ENCODE data around the gene RAB11B.
"Not testable (repeated sequence)": the region's sequence is repeated elsewhere in the genome, so short reads cannot be mapped to it uniquely, and the experiment has no call there.

The RAB11B gene

DNA sequence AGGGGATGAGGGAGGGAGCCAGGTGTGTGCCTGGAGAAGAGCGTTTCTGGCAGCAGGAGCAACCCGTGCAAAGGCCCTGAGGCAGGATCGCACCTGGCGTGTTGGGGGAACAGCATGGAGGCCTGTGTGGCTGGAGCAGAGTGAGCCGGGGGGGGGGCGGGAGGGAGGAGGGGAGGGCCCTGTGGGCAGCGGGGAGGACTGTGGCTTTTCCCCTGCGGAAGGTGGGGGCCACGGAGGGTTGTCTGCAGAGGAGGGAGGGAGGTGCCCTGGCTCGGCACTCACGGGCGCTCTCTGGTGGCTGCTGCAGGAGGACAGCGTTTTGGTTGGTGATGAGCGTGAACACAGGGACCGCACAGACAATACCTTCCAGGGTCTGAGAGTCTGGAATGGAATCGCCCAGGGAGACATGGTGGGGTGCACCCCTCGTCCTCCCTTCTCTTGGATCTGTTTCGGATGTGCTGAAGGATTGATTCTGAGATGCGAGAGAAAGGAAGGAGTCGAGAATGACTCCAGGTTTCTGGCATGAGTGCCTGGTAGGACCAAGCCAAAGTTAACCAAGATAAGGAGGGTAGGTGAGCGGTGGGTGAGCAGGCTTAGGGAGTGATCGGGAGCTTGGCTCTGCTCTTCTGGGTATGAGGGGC is 6.5 kb downstream of the RAB11B start:
- no peaks in the 10 kb centered on the region for H3K36me3 ChIP-seq (ENCODE audit: insufficient read depth, low read length)
- no peak overlapping the region for H3K4me3 ChIP-seq (ENCODE audit: low read depth, low read length)
- H3K27ac ChIP-seq (ENCODE audit: low read depth, low read length) = no peak overlapping the region
- H3K4me1 ChIP-seq (ENCODE audit: control insufficient read depth, insufficient read depth, low read length, unreplicated experiment) = peaks cover 14% of the 10 kb centered on the region
- H3K27me3 ChIP-seq (ENCODE audit: insufficient read depth, low read length) = no peaks in the 10 kb centered on the region
- H3K79me2 ChIP-seq (ENCODE audit: control insufficient read depth, insufficient read depth, low read length, unreplicated experiment) = peaks cover 48% of the 10 kb centered on the region
- no peak overlapping the region for H2AFZ ChIP-seq (ENCODE audit: low read length, unreplicated experiment)

DNA sequence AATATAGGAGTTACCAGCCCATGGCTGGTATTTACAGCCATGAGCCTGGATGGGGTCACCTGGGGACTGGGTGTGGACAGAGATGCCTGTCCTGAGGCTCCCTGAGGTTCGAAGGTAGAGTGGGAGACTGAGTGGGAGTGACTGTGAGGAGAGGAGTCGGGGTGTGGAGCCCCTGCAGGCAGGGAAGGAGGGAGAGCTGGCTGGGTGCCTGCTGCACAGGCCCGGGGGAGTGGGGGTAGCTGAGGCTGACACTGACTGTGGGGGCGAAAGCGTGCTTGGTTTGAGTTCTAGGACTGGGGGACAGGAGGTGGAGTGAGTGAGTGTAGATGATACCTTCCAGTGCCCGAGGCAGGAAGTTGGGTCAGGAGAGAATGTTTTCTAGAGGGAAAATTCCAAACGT is 7.1 kb downstream of the RAB11B start:
- Histone ChIP-seq H2AFZ (ENCODE audit: low read length, unreplicated experiment) (no peak overlapping the region), H3K79me2 (ENCODE audit: control insufficient read depth, insufficient read depth, low read length, unreplicated experiment) (peaks cover 42% of the 10 kb centered on the region), H3K36me3 (ENCODE audit: insufficient read depth, low read length) (no peaks in the 10 kb centered on the region), H3K27me3 (ENCODE audit: insufficient read depth, low read length) (no peaks in the 10 kb centered on the region), H3K27ac (ENCODE audit: low read depth, low read length) (no peak overlapping the region), H3K4me1 (ENCODE audit: control insufficient read depth, insufficient read depth, low read length, unreplicated experiment) (peaks cover 10% of the 10 kb centered on the region), H3K4me3 (ENCODE audit: low read depth, low read length) (no peak overlapping the region)

DNA sequence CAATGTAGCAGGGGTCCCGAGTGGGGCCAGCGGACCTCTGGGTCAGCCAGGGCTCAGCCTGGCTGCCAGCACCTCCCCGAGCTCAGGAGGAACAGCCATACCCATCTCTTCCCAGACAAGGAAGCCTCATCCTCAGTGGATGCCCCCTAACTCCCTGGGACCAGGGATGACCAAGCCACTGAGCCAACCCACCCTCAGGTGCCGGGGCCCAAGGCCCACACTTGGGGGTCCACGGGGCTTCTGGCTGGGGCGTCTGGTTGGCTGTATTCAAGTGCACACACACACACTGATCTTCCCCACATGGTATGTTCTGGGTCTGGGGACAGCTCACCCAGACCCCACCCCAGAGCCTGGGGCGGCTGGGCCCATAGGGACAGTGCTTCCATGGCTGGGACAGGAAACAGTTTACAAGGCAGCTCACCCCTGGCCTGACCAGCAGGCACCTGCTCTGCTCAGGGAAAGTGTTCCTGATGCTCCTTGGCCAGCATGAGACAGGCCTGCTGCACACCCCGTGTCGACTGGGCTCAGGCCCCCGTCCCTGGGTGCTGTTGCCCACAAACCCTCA is 7.7 kb downstream of the RAB11B start:
- peaks cover 40% of the 10 kb centered on the region for H3K79me2 ChIP-seq (ENCODE audit: control insufficient read depth, insufficient read depth, low read length, unreplicated experiment)
- H3K4me1 ChIP-seq (ENCODE audit: control insufficient read depth, insufficient read depth, low read length, unreplicated experiment) = peaks cover 10% of the 10 kb centered on the region
- H2AFZ ChIP-seq (ENCODE audit: low read length, unreplicated experiment) = no peak overlapping the region
- H3K27ac ChIP-seq (ENCODE audit: low read depth, low read length) = no peak overlapping the region
- H3K36me3 ChIP-seq (ENCODE audit: insufficient read depth, low read length) = no peaks in the 10 kb centered on the region
- H3K27me3 ChIP-seq (ENCODE audit: insufficient read depth, low read length) = no peaks in the 10 kb centered on the region
- H3K4me3 ChIP-seq (ENCODE audit: low read depth, low read length) = no peak overlapping the region

DNA sequence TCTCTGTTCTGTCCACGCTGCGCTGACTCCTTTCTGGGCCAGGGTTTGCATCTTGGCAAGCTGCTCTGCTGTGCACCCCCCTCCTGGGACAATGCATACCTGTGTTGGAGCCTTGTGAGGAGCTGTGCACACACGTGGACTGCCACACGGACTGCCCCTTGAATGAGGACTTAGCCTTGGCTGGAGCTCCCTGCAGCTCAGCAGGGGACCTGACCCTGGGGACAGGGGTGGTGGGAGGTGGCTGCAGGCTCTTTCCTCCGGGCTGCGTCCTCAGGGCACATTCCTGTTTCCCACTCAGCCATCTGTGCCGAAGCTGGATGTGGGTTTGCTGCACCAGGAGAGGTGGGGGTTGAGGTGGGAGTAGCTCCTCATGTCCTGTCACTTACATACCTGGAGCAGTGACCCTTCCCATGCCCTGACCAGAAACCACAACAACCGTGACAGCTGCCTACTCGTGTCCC is 8.2 kb downstream of the RAB11B start:
- Histone ChIP-seq H3K27me3 (ENCODE audit: insufficient read depth, low read length) (no peaks in the 10 kb centered on the region), H3K4me1 (ENCODE audit: control insufficient read depth, insufficient read depth, low read length, unreplicated experiment) (peaks cover 10% of the 10 kb centered on the region), H3K36me3 (ENCODE audit: insufficient read depth, low read length) (no peaks in the 10 kb centered on the region), H3K79me2 (ENCODE audit: control insufficient read depth, insufficient read depth, low read length, unreplicated experiment) (peaks cover 35% of the 10 kb centered on the region), H3K27ac (ENCODE audit: low read depth, low read length) (no peak overlapping the region), H2AFZ (ENCODE audit: low read length, unreplicated experiment) (no peak overlapping the region), H3K4me3 (ENCODE audit: low read depth, low read length) (no peak overlapping the region)

DNA sequence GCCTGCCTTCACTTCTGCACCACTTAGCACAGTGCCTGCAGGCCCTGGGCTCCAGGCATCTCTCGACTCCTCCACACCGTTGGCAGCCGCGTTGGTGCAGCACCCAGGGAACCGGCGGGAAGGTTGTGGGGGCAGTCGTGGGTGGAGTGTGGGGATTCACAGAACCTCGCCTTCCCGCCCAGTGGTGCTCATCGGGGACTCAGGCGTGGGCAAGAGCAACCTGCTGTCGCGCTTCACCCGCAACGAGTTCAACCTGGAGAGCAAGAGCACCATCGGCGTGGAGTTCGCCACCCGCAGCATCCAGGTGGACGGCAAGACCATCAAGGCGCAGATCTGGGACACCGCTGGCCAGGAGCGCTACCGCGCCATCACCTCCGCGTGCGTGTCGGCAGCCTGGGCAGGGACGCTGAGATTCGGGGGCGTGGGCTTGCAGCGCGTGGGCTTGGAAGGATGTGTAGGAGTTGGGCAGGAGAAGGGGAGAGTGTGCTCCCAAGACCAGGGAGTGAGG is 9.6 kb downstream of the RAB11B start:
- Histone ChIP-seq H3K36me3 (ENCODE audit: insufficient read depth, low read length) (no peaks in the 10 kb centered on the region), H3K79me2 (ENCODE audit: control insufficient read depth, insufficient read depth, low read length, unreplicated experiment) (peaks cover 30% of the 10 kb centered on the region), H3K4me1 (ENCODE audit: control insufficient read depth, insufficient read depth, low read length, unreplicated experiment) (peaks cover 10% of the 10 kb centered on the region)

DNA sequence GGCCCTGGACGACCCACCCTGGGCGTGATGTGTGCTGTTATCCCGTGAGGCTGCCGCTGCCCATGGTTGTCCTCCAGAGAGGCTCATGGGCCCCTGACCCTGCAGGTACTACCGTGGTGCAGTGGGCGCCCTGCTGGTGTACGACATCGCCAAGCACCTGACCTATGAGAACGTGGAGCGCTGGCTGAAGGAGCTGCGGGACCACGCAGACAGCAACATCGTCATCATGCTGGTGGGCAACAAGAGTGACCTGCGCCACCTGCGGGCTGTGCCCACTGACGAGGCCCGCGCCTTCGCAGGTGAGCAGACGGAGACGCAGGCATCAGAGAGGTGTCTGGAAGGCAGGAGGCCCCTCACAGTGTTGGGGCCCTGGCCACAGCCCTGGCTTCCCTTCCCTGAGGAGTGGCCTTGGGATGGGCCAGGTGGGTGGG is 11.8 kb downstream of the RAB11B start:
- H3K4me3 ChIP-seq (ENCODE audit: low read depth, low read length) = no peak overlapping the region
- no peak overlapping the region for H3K27ac ChIP-seq (ENCODE audit: low read depth, low read length)
- H2AFZ ChIP-seq (ENCODE audit: low read length, unreplicated experiment) = no peak overlapping the region
- H3K79me2 ChIP-seq (ENCODE audit: control insufficient read depth, insufficient read depth, low read length, unreplicated experiment) = peaks cover 15% of the 10 kb centered on the region
- no peaks in the 10 kb centered on the region for H3K27me3 ChIP-seq (ENCODE audit: insufficient read depth, low read length)
- peaks cover 5% of the 10 kb centered on the region for H3K4me1 ChIP-seq (ENCODE audit: control insufficient read depth, insufficient read depth, low read length, unreplicated experiment)
- H3K36me3 ChIP-seq (ENCODE audit: insufficient read depth, low read length) = no peaks in the 10 kb centered on the region

More for the DNA sequence above, 9.6 kb downstream of the RAB11B start:
- Histone ChIP-seq H3K27me3 (ENCODE audit: insufficient read depth, low read length) (no peaks in the 10 kb centered on the region), H3K4me3 (ENCODE audit: low read depth, low read length) (no peak overlapping the region), H3K27ac (ENCODE audit: low read depth, low read length) (no peak overlapping the region), H2AFZ (ENCODE audit: low read length, unreplicated experiment) (no peak overlapping the region)

DNA sequence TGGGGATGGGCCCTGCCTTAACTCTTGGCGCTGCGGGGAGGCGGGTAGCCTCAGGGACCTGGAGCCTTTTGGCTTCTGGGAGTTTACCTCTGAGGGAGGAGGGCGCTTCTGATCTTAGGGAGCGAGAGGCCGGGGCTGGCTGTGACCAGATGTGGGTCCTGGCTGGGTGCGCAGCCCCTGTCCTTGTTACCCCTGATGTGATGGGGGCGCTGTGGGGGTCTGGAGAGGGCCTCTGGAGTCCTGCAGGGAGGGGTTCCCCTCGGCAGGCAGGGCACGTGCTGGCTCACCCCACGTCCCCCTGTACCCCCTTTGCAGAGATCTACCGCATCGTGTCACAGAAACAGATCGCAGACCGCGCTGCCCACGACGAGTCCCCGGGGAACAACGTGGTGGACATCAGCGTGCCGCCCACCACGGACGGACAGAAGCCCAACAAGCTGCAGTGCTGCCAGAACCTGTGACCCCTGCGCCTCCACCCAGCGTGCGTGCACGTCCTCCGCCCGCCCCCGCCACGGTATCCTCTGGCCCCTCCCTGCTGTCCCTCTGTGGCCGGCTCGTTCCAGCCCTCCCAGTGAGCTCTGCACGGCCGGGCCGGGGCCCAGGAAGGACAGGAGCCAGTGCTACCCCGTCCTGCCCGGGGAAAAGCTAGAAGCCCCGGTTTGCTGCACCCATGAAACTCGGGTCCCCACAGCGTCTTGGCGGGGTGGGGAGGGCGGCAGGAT is 13.1 kb downstream of the RAB11B start:
- Histone ChIP-seq H3K36me3 (ENCODE audit: insufficient read depth, low read length) (no peaks in the 10 kb centered on the region), H3K4me1 (ENCODE audit: control insufficient read depth, insufficient read depth, low read length, unreplicated experiment) (no peaks in the 10 kb centered on the region), H2AFZ (ENCODE audit: low read length, unreplicated experiment) (no peak overlapping the region), H3K27ac (ENCODE audit: low read depth, low read length) (no peak overlapping the region), H3K79me2 (ENCODE audit: control insufficient read depth, insufficient read depth, low read length, unreplicated experiment) (peaks cover 4% of the 10 kb centered on the region), H3K27me3 (ENCODE audit: insufficient read depth, low read length) (no peaks in the 10 kb centered on the region), H3K4me3 (ENCODE audit: low read depth, low read length) (no peak overlapping the region)

DNA sequence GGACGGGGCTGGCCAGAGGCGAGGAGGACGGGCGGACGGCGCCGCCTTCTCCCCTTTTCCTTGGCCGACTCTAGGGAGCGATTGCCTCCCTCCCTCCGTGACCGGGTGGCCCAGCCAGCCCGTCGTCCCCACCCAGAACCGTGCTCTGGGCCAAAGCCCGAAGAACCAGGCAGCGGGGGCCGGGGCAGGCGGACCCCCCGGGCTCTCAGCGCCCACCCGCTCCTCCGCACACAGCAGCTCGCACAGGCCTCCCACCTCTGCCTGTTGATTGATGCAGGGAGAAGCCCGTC is 13.6 kb downstream of the RAB11B start:
- Histone ChIP-seq H3K27me3 (ENCODE audit: insufficient read depth, low read length) (no peaks in the 10 kb centered on the region), H3K4me1 (ENCODE audit: control insufficient read depth, insufficient read depth, low read length, unreplicated experiment) (no peaks in the 10 kb centered on the region), H3K79me2 (ENCODE audit: control insufficient read depth, insufficient read depth, low read length, unreplicated experiment) (no peaks in the 10 kb centered on the region), H3K4me3 (ENCODE audit: low read depth, low read length) (no peak overlapping the region), H3K27ac (ENCODE audit: low read depth, low read length) (no peak overlapping the region), H2AFZ (ENCODE audit: low read length, unreplicated experiment) (no peak overlapping the region), H3K36me3 (ENCODE audit: insufficient read depth, low read length) (no peaks in the 10 kb centered on the region)

DNA sequence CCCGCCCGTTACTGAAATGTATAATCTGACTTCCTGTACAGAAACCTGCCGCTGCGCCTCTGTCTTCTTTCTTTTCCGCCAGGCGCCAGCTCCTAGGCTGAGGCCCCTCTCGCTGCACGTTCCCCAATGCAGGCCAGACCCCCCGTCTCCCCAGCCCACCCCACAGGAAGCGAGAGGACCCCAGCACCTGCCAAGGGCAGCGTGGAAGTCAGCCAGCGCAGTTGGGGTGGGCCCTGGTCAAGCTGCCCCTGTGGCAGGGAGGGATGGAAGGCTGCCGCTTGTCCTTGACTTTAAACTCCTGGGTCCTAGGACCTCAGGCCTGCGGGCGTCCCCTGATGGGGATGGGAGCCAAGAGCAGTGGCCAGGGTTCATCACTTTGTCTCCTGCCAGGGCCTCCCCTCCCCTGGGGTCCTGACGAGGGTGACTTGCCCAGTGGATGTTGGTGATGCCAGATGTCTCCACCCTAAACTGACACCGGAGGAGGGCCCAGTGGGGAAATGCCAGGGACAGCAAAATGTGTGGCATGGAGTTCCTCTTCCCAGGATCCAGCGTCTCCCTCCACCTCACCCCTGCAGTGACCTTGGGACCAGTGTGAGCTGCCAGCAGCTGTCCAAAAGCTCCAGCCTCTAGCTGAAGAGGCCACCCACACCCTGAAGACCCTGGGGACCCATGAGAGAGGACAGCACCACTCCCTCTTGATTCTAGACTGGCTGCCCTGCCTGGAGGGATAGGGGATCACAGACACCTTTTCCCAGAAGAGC is 14.4 kb downstream of the RAB11B start:
- no peak overlapping the region for H2AFZ ChIP-seq (ENCODE audit: low read length, unreplicated experiment)
- H3K4me3 ChIP-seq (ENCODE audit: low read depth, low read length) = no peak overlapping the region
- H3K4me1 ChIP-seq (ENCODE audit: control insufficient read depth, insufficient read depth, low read length, unreplicated experiment) = no peaks in the 10 kb centered on the region
- no peaks in the 10 kb centered on the region for H3K79me2 ChIP-seq (ENCODE audit: control insufficient read depth, insufficient read depth, low read length, unreplicated experiment)
- H3K27ac ChIP-seq (ENCODE audit: low read depth, low read length) = no peak overlapping the region
- H3K27me3 ChIP-seq (ENCODE audit: insufficient read depth, low read length) = no peaks in the 10 kb centered on the region
- no peaks in the 10 kb centered on the region for H3K36me3 ChIP-seq (ENCODE audit: insufficient read depth, low read length)

DNA sequence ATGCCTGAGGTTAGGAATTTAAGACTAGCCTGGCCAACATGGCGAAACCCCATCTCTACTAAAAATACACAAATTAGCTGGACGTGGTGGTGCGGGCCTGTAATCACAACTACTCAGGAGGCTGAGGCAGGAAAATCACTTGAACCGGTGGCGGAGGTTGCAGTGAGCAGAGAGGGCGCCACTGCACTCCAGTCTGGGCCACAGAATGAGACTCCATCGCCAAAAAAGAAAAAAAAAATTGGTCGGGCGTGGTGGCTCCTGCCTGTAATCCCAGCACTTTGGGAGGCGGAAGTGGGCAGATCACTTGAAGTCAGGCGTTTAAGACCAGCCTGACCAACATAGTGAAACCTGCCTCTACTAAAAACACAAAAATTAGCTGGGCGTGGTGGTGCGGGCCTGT is 20.6 kb downstream of the RAB11B start:
- H2AFZ ChIP-seq (ENCODE audit: low read length, unreplicated experiment); H3K4me3 ChIP-seq (ENCODE audit: low read depth, low read length); H3K79me2 ChIP-seq (ENCODE audit: control insufficient read depth, insufficient read depth, low read length, unreplicated experiment); H3K4me1 ChIP-seq (ENCODE audit: control insufficient read depth, insufficient read depth, low read length, unreplicated experiment); H3K27me3 ChIP-seq (ENCODE audit: insufficient read depth, low read length); H3K27ac ChIP-seq (ENCODE audit: low read depth, low read length); H3K36me3 ChIP-seq (ENCODE audit: insufficient read depth, low read length): not testable (repeated sequence)
